Measurements from ENCODE around the gene MBD5.

GRCh38 chr2:148162871-148163270 is 142.0 kb downstream of the MBD5 start:
- no peak for TF ChIP-seq ARNT (IDR thresholded peaks at IDR 0.05)
- no peak for TF ChIP-seq SP1 (IDR thresholded peaks at IDR 0.05)
- no peak for TF ChIP-seq FOXA1 (IDR thresholded peaks at IDR 0.05)
- TF ChIP-seq ZNF384 (IDR thresholded peaks at IDR 0.05), result no peak
- no peak for TF ChIP-seq HDGF (IDR thresholded peaks at IDR 0.05; ENCODE audit: borderline replicate concordance)
- no peak for TF ChIP-seq TARDBP (IDR thresholded peaks at IDR 0.05)
- no peak for TF ChIP-seq LEF1 (IDR thresholded peaks at IDR 0.05; ENCODE audit: borderline replicate concordance)
- no peak for TF ChIP-seq FOXM1 (IDR thresholded peaks at IDR 0.05; ENCODE audit: borderline replicate concordance)
